CD8-positive, alpha-beta memory T cell (primary cell): ENCODE data around the gene BTBD1. TPM values are rescaled to one million over a fixed set of nuclear protein-coding genes. Genes with fewer than 3 reads are reported as not detected.
"Not testable (repeated sequence)": the region's sequence is repeated elsewhere in the genome, so short reads cannot be mapped to it uniquely, and the experiment has no call there.

ENCODE experiments used
- CTCF ChIA-PET: fragments of 350-600 bp; sonication (Branson Sonifier 250); formaldehyde crosslinking; loops from one replicate; lab custom pipeline; 2021; ENCODE audit warnings: antibody characterized with exemption; lab: Charles Lee
- POLR2A ChIA-PET: fragments of 350-600 bp; sonication (Branson Sonifier 250); formaldehyde crosslinking; loops from one replicate; lab custom pipeline; 2021; ENCODE audit warnings: antibody characterized with exemption; lab: Charles Lee
- DNase-seq, 5 donors: peaks; one replicate each; pipeline versions ENCODE4 v3.0.0 to v3.0.0-alpha.2; 2020 to 2022; ENCODE audit warnings: mixed read lengths in 1 of 5
- H3K27ac ChIP-seq: one replicate; pipeline ENCODE4 v1.7.0; 2013; ENCODE audit warnings: low read depth, mild to moderate bottlenecking, low read length, moderate library complexity
- H3K27me3 ChIP-seq: 2 replicates; pipeline ENCODE4 v1.7.0; 2013; ENCODE audit warnings: low read length, mild to moderate bottlenecking; ENCODE audit not compliant: insufficient read depth, poor library complexity, severe bottlenecking
- H3K36me3 ChIP-seq: 2 replicates; pipeline ENCODE4 v1.7.0; 2013; ENCODE audit warnings: mild to moderate bottlenecking, low read length, moderate library complexity; ENCODE audit not compliant: insufficient read depth
- H3K4me1 ChIP-seq: 2 replicates; pipeline ENCODE4 v1.7.0; 2013; ENCODE audit warnings: mild to moderate bottlenecking, low read length, moderate library complexity; ENCODE audit not compliant: insufficient read depth
- H3K4me3 ChIP-seq: 2 replicates; pipeline ENCODE4 v1.7.0; 2013; ENCODE audit warnings: mild to moderate bottlenecking, low read length
- H3K9me3 ChIP-seq: 2 replicates; pipeline ENCODE4 v1.7.0; 2013; ENCODE audit warnings: mild to moderate bottlenecking, low read length
- H3K27ac Mint-ChIP-seq, 8 donors: one replicate each; pipeline ENCODE4 v1.8.0; 2020 to 2021; ENCODE audit warnings: mixed read lengths in 8 of 8, mild to moderate bottlenecking in 6 of 8, inconsistent platforms in 3 of 8, moderate library complexity in 3 of 8
- H3K27me3 Mint-ChIP-seq, 2 donors: one replicate each; pipeline ENCODE4 v1.8.0; 2020 to 2021; ENCODE audit warnings: mixed read lengths in 2 of 2, mild to moderate bottlenecking in 1 of 2, moderate library complexity in 1 of 2
- H3K36me3 Mint-ChIP-seq, 3 donors: one replicate each; pipeline ENCODE4 v1.8.0; 2020 to 2021; ENCODE audit warnings: mixed read lengths in 3 of 3, inconsistent platforms in 1 of 3, mild to moderate bottlenecking in 1 of 3
- H3K4me1 Mint-ChIP-seq, 3 donors: one replicate each; pipeline ENCODE4 v1.8.0; 2020 to 2021; ENCODE audit warnings: mixed read lengths in 3 of 3, inconsistent platforms in 1 of 3, mild to moderate bottlenecking in 1 of 3
- H3K4me3 Mint-ChIP-seq, 7 donors: one replicate each; pipeline ENCODE4 v1.8.0; 2020 to 2021; ENCODE audit warnings: mixed read lengths in 7 of 7, mild to moderate bottlenecking in 6 of 7, moderate library complexity in 4 of 7, inconsistent platforms in 2 of 7
- H3K9me3 Mint-ChIP-seq, 5 donors: one replicate each; pipeline ENCODE4 v1.8.0; 2020 to 2022; ENCODE audit warnings: mixed read lengths in 5 of 5, mild to moderate bottlenecking in 3 of 5, moderate library complexity in 2 of 5, inconsistent platforms in 1 of 5
- polyA plus RNA-seq: library from polyadenylated mRNA; unstranded; fragments of 300-500 nt; fragmentation: Illumina TruSeq; gene quantifications from one replicate; pipeline ENCODE4 v1.2.3, GENCODE V29; 2021
- total RNA-seq, 2 experiments: library from RNA; stranded (reverse); gene quantifications; one replicate each; pipeline ENCODE4 v1.2.3, GENCODE V29; 2021

Gene BTBD1
- total and polyA plus RNA-seq, 3 experiments from 2014 or later: 47.4 to 57.7 (median 55.5) TPM

DNA sequence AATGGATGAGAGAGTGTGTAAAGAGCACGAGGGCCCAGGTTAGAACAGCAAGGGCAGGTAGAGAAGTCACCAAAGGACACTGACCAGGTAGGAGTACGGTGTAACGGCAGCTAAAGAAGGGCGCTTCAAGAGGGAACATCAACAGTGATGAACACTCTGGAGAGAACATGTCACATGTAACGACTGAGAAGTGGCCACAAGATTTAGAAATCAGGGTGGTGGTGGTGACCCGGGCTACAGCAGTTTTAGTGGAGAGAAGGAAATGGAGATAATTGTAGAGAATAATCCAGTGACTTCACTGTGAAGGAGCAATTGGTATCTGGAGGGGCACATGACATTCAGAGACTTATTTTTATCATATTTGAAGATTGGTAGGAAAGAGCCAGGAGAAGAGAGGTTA, 54.4 kb downstream of the BTBD1 start:
- H3K27ac Mint-ChIP-seq: peak overlapping the region in 6 of 8 donors; percentile 59 to 97 (median 86)
- peaks cover 31% of the 10 kb centered on the region for H3K4me1 ChIP-seq
- H3K4me3 Mint-ChIP-seq: peak overlapping the region; percentile 5 to 99 (median 90)
- peaks cover 0 to 41% (median 2%) of the 10 kb centered on the region in 3 donors for H3K36me3 Mint-ChIP-seq
- peaks cover 43 to 58% (median 56%) of the 10 kb centered on the region in 3 donors for H3K4me1 Mint-ChIP-seq
- peak overlapping the region; percentile 84 for H3K27ac ChIP-seq
- no peaks in the 10 kb centered on the region for H3K9me3 ChIP-seq
- peaks cover 20% of the 10 kb centered on the region for H3K36me3 ChIP-seq
- no peaks in the 10 kb centered on the region for H3K9me3 Mint-ChIP-seq
- CTCF ChIA-PET: interaction anchor here (1.5 to 3.2 kb wide), 2 partner anchors 13 to 481 kb away, joined by 4 to 12 read pairs; no protein-coding TSS in a partner anchor
- POLR2A ChIA-PET: interaction anchor here (1.1 to 2.4 kb wide), 2 partner anchors 47 to 472 kb away, joined by 3 to 9 read pairs; partner anchors contain the start of gene RPS17
- peaks cover 0 to 1% of the 10 kb centered on the region in 2 donors for H3K27me3 Mint-ChIP-seq
- peak overlapping the region; percentile 93 for H3K4me3 ChIP-seq
- H3K27me3 ChIP-seq: no peaks in the 10 kb centered on the region
- DNase-seq: no peak

DNA sequence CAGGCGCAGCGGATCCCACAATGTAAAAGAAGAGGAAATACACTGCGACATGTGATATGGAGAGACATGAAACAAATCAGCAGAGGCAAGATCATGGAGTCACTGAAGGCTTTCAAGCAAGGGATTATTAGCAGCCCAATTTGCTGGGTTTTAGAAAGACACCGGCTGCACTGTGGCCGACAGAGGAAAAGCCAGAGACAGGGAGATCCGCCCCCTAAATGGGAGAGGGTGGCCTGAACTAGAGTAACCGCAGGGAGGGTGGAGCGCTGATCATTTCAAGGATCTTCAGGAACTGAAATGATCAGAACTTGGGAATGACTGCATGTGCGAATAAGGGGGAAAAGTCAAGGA, 55.0 kb downstream of the BTBD1 start:
- POLR2A ChIA-PET: interaction anchor here (1.1 to 2.4 kb wide), 5 partner anchors 10 to 471 kb away, joined by 3 to 14 read pairs (median 9); partner anchors contain the start of genes BTBD1, RAMAC and RPS17
- Mint-ChIP-seq H3K36me3 (peaks cover 3 to 41% (median 3%) of the 10 kb centered on the region in 3 donors), H3K27ac (peak overlapping the region; percentile 59 to 97 (median 91)), H3K4me1 (peaks cover 45 to 60% (median 58%) of the 10 kb centered on the region in 3 donors), H3K4me3 (peak overlapping the region; percentile 88 to 100 (median 97)), H3K27me3 (peaks cover 0 to 1% of the 10 kb centered on the region in 2 donors), H3K9me3 (no peaks in the 10 kb centered on the region)
- Histone ChIP-seq H3K27me3 (no peaks in the 10 kb centered on the region), H3K4me1 (peaks cover 31% of the 10 kb centered on the region), H3K4me3 (peak overlapping the region; percentile 93), H3K36me3 (peaks cover 20% of the 10 kb centered on the region), H3K9me3 (no peaks in the 10 kb centered on the region), H3K27ac (peak overlapping the region; percentile 84)
- CTCF ChIA-PET: interaction anchor here (0.8 to 3.2 kb wide), 8 partner anchors 10 to 481 kb away, joined by 3 to 13 read pairs (median 6); partner anchors contain the start of genes BTBD1 and RAMAC
- no peak for DNase-seq

DNA sequence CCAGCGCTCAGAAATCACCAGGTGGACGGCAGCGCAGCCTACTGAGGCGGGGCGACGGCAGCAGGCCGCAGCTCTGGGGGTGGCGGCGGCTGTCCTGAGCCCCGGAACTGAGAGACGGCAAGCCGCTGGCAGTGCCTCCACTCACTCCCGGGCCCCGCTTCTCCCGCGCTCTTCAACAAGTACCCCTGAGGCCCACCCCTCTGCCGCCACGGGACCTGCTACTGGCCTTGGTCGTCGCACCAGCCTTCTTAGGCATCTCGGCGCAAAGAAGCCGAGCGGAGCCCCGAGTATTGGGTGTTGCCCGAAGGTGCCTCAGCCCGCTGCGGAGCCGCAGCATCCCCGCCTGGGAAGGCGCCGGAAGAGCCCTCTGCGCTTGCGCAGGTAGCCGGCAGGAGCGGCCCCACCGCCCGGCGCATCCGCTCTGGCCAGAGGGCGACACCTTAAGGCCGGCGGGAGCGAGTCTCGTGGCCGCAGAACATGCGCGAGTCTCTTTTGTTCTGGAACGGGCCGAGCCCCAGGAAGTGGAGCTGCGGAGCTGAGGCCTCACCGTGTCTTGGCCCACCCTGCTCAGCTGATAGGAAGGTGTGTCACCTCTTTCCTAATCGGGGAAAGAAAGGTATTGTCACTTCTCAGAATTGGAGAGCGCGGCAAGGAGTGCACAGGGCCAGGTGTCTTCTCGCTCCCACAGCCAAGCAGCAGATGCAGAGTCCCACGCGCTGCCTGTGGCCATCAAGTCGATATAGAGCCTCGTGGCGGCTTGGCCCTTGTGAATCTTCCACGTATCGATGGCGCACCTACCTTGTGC, 55.6 kb downstream of the BTBD1 start, which contains the start of gene C15orf40:
Gene C15orf40, minus strand, starts transcription at position 369 of the 805 bp plus-strand sequence. Its CDS starts 32 bp downstream, at position 337.
- ChIA-PET CTCF (interaction anchor here (0.6 to 3.2 kb wide), 12 partner anchors 10 to 480 kb away, joined by 3 to 13 read pairs (median 6); partner anchors contain the start of genes BTBD1, RAMAC and RPS17), POLR2A (interaction anchor here (1.1 to 2.4 kb wide), 5 partner anchors 10 to 471 kb away, joined by 3 to 14 read pairs (median 9); partner anchors contain the start of genes BTBD1, RAMAC and RPS17)
- Mint-ChIP-seq H3K27me3 (peaks cover 0 to 1% of the 10 kb centered on the region in 2 donors), H3K9me3 (no peaks in the 10 kb centered on the region), H3K4me3 (peak within 1 kb of the TSS; percentile 88 to 100 (median 97)), H3K4me1 (peaks cover 46 to 62% (median 58%) of the 10 kb centered on the region in 3 donors), H3K36me3 (peaks cover 4 to 42% (median 5%) of the 10 kb centered on the region in 3 donors), H3K27ac (peak within 1 kb of the TSS; percentile 59 to 97 (median 96))
- Histone ChIP-seq H3K4me3 (peak within 1 kb of the TSS; percentile 93), H3K27me3 (no peaks in the 10 kb centered on the region), H3K9me3 (no peaks in the 10 kb centered on the region), H3K4me1 (peaks cover 31% of the 10 kb centered on the region), H3K27ac (peak within 1 kb of the TSS; percentile 84), H3K36me3 (peaks cover 24% of the 10 kb centered on the region)
- peak; percentile 78 to 84 (median 83) for DNase-seq

DNA sequence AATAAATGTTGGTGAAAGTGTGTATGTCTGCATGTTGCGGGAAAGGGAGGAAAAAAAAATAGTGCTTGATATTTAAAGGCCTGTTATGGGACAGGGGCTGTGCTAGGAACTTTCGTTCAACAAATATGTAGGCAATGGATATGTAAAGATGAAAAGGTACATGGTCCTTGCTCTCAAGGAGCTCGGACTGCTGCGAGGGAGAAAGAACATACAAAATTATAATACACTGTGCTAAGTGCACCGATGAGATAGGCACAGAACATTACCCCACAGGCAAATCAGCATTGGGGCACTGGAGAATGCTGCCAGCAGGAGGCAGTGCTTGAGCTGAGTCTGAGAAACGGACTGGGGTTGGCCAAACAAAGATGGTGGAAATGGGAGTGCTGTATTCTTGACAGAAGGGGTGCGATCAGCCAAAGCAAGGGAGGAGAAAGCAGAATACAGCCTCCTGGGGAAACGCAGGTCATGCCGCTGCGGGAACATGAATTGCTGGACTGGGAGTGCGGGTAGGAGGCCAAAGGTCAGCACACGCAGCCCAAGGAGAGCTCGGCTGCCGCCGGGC, 56.3 kb downstream of the BTBD1 start:
- Histone ChIP-seq H3K36me3 (peaks cover 24% of the 10 kb centered on the region), H3K4me1 (peaks cover 31% of the 10 kb centered on the region), H3K27ac (peak overlapping the region; percentile 84), H3K4me3 (peak overlapping the region; percentile 93), H3K9me3 (no peaks in the 10 kb centered on the region), H3K27me3 (no peaks in the 10 kb centered on the region)
- POLR2A ChIA-PET: interaction anchor here (0.5 to 2.4 kb wide), 5 partner anchors 9 to 470 kb away, joined by 3 to 14 read pairs (median 9); partner anchors contain the start of genes BTBD1, RAMAC and RPS17
- peaks cover 0 to 1% of the 10 kb centered on the region in 2 donors for H3K27me3 Mint-ChIP-seq
- CTCF ChIA-PET: interaction anchor here (0.6 to 3.2 kb wide), 11 partner anchors 9 to 480 kb away, joined by 3 to 13 read pairs (median 6); partner anchors contain the start of genes BTBD1, RAMAC and RPS17
- H3K36me3 Mint-ChIP-seq: peaks cover 4 to 43% (median 5%) of the 10 kb centered on the region in 3 donors
- DNase-seq: peak; percentile 44 to 78 (median 57)
- peak overlapping the region; percentile 59 to 97 (median 96) for H3K27ac Mint-ChIP-seq
- no peaks in the 10 kb centered on the region for H3K9me3 Mint-ChIP-seq
- H3K4me3 Mint-ChIP-seq: peak overlapping the region; percentile 88 to 100 (median 97)
- H3K4me1 Mint-ChIP-seq: peaks cover 46 to 62% (median 58%) of the 10 kb centered on the region in 3 donors

DNA sequence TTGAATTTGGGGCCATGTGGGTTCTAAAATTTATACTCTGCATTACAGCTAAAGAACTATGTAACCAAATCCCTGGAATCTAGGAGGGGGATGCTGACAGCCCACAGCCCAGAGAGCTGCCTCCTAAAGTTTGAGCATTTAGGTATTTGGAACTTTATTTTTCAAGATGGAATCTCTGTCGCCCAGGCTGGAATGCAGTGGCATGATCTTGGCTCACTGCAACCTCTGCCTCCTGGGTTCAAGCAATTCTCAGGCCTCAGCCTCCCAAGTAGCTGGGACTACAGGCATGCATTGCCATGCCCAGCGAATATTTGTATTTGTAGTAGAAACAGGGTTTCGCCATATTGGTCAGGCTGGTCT, 66.4 kb downstream of the BTBD1 start:
- H3K9me3 ChIP-seq, H3K27ac ChIP-seq, H3K27me3 ChIP-seq, POLR2A ChIA-PET, H3K4me1 ChIP-seq, H3K36me3 ChIP-seq, H3K27me3 Mint-ChIP-seq, H3K9me3 Mint-ChIP-seq, H3K4me3 ChIP-seq, DNase-seq: not testable (repeated sequence)
- H3K27ac Mint-ChIP-seq: peak overlapping the region in 5 of 8 donors; percentile 67 to 88 (median 84)
- H3K4me1 Mint-ChIP-seq: peaks cover 7 to 13% (median 8%) of the 10 kb centered on the region in 3 donors
- CTCF ChIA-PET: interaction anchor here (0.8 to 4.5 kb wide), 5 partner anchors 9 to 469 kb away, joined by 4 to 27 read pairs (median 5); partner anchors contain the start of genes BTBD1, RAMAC and RPS17
- peaks cover 0 to 13% (median 6%) of the 10 kb centered on the region in 3 donors for H3K36me3 Mint-ChIP-seq
- peak overlapping the region in 3 of 7 donors; percentile 24 to 85 (median 83) for H3K4me3 Mint-ChIP-seq

DNA sequence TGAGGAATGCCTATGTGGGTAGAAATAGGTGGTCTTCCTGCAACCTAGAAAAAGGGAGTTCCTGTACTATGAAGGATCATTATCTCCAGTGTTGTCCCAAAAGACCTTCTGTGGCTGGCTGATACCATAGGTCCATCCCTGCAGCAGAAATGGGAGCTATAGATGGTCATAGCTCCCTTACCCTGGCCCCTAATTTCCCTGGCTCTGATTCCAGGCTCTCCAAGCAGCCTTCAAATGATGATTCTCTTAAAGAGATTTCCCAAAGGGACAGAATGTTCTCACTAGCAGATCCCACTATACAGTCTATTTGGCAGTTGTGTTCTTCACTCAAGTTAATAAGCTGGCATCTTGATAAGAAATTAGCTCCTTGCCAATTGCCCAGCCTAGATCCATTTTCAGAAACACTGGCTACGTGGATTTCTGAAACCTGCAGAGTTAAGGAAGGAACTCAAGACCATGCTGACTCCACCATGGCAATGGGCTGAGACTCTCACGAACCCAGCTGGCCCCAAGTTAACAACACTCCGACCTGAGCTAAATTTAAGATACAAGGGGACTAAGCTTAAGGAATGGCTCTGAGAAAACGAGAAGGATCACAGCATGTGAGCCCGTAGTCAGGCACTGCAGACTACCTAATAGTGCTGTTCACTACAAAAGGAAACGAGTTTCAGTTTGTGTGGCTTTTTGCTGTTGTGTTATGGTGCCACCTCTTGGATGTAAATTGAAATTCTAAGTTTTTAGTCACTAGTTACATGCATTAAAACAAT, 67.0 kb downstream of the BTBD1 start:
- Histone ChIP-seq H3K4me3 (peak overlapping the region; percentile 53), H3K4me1 (peaks cover 9% of the 10 kb centered on the region), H3K27me3 (no peaks in the 10 kb centered on the region), H3K9me3 (no peaks in the 10 kb centered on the region), H3K36me3 (no peaks in the 10 kb centered on the region), H3K27ac (no peak overlapping the region)
- H3K27me3 Mint-ChIP-seq: peaks cover 0 to 2% of the 10 kb centered on the region in 2 donors
- H3K4me3 Mint-ChIP-seq: peak overlapping the region; percentile 24 to 85 (median 75)
- ChIA-PET POLR2A (no interaction called here), CTCF (interaction anchor here (0.6 to 4.5 kb wide), 9 partner anchors 10 to 469 kb away, joined by 3 to 27 read pairs (median 4); partner anchors contain the start of genes BTBD1, RAMAC and RPS17)
- peaks cover 7 to 13% (median 8%) of the 10 kb centered on the region in 3 donors for H3K4me1 Mint-ChIP-seq
- H3K36me3 Mint-ChIP-seq: peaks cover 0 to 8% (median 4%) of the 10 kb centered on the region in 3 donors
- DNase-seq: peak in 2 of 5 donors; percentile 45 to 53
- H3K9me3 Mint-ChIP-seq: no peaks in the 10 kb centered on the region
- H3K27ac Mint-ChIP-seq: peak overlapping the region; percentile 67 to 89 (median 85)
